ENCODE results near the gene RUBCNL. TPM values are rescaled to one million over a fixed set of nuclear protein-coding genes. Genes with fewer than 3 reads are reported as not detected.

Gene RUBCNL
- total and polyA plus RNA-seq, 4 donors: 1.3 to 12.8 (median 3.9) TPM

- intact Hi-C loops (cut with DNase I): no loop called here
- Histone ChIP-seq H3K27ac (ENCODE audit: low read depth in 1 of 2, low read length in 2 of 2) (no peak overlapping the region), H3K36me3 (ENCODE audit: control insufficient read depth in 1 of 2, insufficient read depth in 2 of 2, low read length in 1 of 2) (no peaks in the 10 kb centered on the region), H3K4me3 (ENCODE audit: low read length in 2 of 2) (no peak overlapping the region), H3K4me1 (ENCODE audit: control insufficient read depth in 1 of 2, insufficient read depth in 2 of 2, low read length in 2 of 2) (no peaks in the 10 kb centered on the region), H3K9me3 (ENCODE audit: control insufficient read depth, low read length) (no peaks in the 10 kb centered on the region), H3K27me3 (ENCODE audit: control insufficient read depth in 1 of 2, insufficient read depth in 2 of 2, low read length in 1 of 2) (no peaks in the 10 kb centered on the region)
- 45 to 48% methylated on average over 2 of the region's 2 CpGs for WGBS, 2 donors
- ATAC-seq (ENCODE audit: low FRiP score): no peak
- DNase-seq: no peak
Observed at GRCh38 chr13:46392967-46393366, 5.9 kb upstream of the RUBCNL start.

DNA sequence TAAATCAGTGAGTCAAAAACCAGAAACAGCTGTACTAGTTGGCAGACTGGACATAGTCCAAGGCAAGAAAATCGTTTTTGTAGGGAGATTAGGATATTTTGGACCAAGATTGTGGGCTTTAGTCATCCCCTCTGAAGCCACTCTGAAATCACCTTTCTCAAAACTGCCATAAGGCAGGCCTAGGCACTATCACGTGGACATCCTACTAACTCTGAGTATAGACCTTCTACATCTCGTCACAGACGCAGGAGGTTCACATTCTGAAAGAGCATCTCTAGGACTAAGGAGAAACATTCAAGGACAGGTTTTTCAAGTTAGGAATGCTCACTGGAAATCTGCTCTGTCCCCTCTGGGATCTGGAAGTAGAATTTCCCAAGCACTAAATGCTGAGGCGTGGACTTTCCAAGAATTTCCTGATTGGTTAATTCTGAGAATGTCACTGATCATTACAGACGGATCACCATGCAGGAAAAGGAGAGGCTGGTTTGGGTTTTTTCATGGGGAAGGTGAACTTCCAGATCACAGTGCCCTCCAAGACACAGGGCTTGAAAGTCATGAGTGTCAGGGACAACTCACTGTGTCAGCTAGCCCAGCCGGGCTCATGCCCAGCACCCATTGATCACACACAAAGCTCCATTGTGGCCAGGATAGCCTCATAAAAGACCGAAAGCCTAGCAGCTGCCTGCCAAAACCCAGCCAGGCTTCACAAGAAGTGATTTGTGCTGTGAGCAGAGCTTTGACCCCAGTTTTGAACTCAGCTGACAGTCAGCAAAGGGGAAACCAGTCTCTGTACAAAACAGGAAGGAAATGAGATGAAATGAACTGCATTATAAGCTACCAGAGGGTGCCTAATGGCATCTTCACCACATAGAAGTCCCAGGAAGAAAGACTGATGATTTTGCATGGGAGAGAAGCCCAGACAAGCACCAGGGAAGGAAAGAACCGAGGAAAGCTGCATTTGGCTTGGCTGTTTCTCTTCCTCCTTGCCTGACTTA, 2.7 kb upstream of the RUBCNL start:
- H3K36me3 ChIP-seq (ENCODE audit: control insufficient read depth in 1 of 2, insufficient read depth in 2 of 2, low read length in 1 of 2): no peaks in the 10 kb centered on the region
- H3K27ac ChIP-seq (ENCODE audit: low read depth in 1 of 2, low read length in 2 of 2): no peak overlapping the region
- intact Hi-C loops (cut with DNase I): no loop called here
- H3K4me1 ChIP-seq (ENCODE audit: control insufficient read depth in 1 of 2, insufficient read depth in 2 of 2, low read length in 2 of 2): no peaks in the 10 kb centered on the region
- no peaks in the 10 kb centered on the region for H3K27me3 ChIP-seq (ENCODE audit: control insufficient read depth in 1 of 2, insufficient read depth in 2 of 2, low read length in 1 of 2)
- no peaks in the 10 kb centered on the region for H3K9me3 ChIP-seq (ENCODE audit: control insufficient read depth, low read length)
- ATAC-seq (ENCODE audit: low FRiP score) (no peak), DNase-seq (no peak)
- no peak overlapping the region for H3K4me3 ChIP-seq (ENCODE audit: low read length in 2 of 2)
- 71% methylated on average over 9 of the region's 9 CpGs for WGBS, 2 donors

- H3K27ac ChIP-seq (ENCODE audit: low read depth in 1 of 2, low read length in 2 of 2): no peak overlapping the region
- ATAC-seq (ENCODE audit: low FRiP score) (no peak), DNase-seq (no peak)
- no peaks in the 10 kb centered on the region for H3K4me1 ChIP-seq (ENCODE audit: control insufficient read depth in 1 of 2, insufficient read depth in 2 of 2, low read length in 2 of 2)
- no peaks in the 10 kb centered on the region for H3K9me3 ChIP-seq (ENCODE audit: control insufficient read depth, low read length)
- 86 to 92% methylated on average over 3 of the region's 3 CpGs for WGBS, 2 donors
- no peaks in the 10 kb centered on the region for H3K27me3 ChIP-seq (ENCODE audit: control insufficient read depth in 1 of 2, insufficient read depth in 2 of 2, low read length in 1 of 2)
- H3K36me3 ChIP-seq (ENCODE audit: control insufficient read depth in 1 of 2, insufficient read depth in 2 of 2, low read length in 1 of 2): no peaks in the 10 kb centered on the region
- H3K4me3 ChIP-seq (ENCODE audit: low read length in 2 of 2): no peak overlapping the region
- intact Hi-C loops (cut with DNase I): no loop called here
Observed at GRCh38 chr13:46388846-46389245, 1.8 kb upstream of the RUBCNL start.

DNA sequence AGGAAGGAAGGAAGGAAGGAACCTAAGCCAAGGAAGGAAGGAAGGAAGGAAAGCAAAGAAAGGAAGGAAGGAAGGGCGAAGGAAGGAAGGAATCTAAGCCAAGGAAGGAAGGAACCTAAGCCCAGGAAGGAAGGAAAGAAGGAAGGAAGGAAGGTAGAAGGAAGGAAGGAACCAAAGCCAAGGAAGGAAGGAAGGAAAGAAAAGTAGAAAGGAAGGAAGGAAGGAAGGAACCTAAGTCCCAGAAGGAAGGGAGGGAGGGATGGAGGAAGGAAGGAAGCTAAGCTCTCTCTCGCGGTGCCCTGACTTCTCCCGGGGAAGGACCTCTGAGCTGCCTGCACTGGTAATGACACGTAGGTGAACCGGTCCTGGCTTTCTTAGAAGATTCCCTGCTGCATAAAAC, 1.3 kb upstream of the RUBCNL start:
- Histone ChIP-seq H3K27me3 (ENCODE audit: control insufficient read depth in 1 of 2, insufficient read depth in 2 of 2, low read length in 1 of 2) (no peaks in the 10 kb centered on the region), H3K4me1 (ENCODE audit: control insufficient read depth in 1 of 2, insufficient read depth in 2 of 2, low read length in 2 of 2) (no peaks in the 10 kb centered on the region), H3K4me3 (ENCODE audit: low read length in 2 of 2) (no peak overlapping the region), H3K36me3 (ENCODE audit: control insufficient read depth in 1 of 2, insufficient read depth in 2 of 2, low read length in 1 of 2) (no peaks in the 10 kb centered on the region), H3K27ac (ENCODE audit: low read depth in 1 of 2, low read length in 2 of 2) (no peak overlapping the region), H3K9me3 (ENCODE audit: control insufficient read depth, low read length) (no peaks in the 10 kb centered on the region)
- DNase-seq: no peak
- 86% methylated on average over 6 of the region's 6 CpGs for WGBS, 2 donors
- ATAC-seq (ENCODE audit: low FRiP score): no peak
- intact Hi-C loops (cut with DNase I): no loop called here

DNA sequence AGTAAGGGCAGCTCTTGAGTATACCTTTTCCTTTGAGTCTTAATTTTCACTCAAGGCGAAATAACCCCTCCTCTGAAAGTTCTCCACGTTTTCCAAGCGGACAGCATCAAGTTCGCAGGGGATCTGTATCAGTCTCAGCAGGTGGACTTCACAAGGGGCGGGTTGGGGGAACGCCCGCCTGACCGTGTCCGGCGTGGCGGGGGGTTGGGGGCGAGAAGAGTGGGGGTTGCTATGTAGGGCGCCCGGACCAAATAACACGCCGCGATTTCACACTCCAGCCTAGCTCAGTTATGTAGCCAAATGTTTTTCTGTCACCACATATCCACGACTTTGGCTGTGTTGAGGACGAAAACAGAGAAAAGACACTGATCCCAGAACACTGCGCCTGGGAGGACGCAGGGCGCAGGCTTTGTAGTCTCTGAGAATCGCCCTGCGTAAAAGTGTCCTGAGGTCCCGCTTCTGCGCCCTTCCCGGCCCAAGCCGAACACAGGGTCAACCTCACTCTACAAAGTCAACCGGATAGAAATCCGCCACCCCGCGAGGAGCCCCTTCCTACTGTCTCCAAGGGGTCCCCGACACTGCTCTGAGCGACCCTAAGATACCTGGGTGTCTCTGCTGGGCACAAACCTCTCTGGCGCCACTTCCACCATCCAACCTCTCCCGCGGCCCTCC, 524 bp downstream of the RUBCNL start:
- ATAC-seq (ENCODE audit: low FRiP score) (peak; percentile 30), DNase-seq (no peak)
- Histone ChIP-seq H3K36me3 (ENCODE audit: control insufficient read depth in 1 of 2, insufficient read depth in 2 of 2, low read length in 1 of 2) (no peaks in the 10 kb centered on the region), H3K4me3 (ENCODE audit: low read length in 2 of 2) (peak overlapping the region in 1 of 2 donors; percentile 15), H3K27me3 (ENCODE audit: control insufficient read depth in 1 of 2, insufficient read depth in 2 of 2, low read length in 1 of 2) (no peaks in the 10 kb centered on the region), H3K27ac (ENCODE audit: low read depth in 1 of 2, low read length in 2 of 2) (no peak overlapping the region), H3K9me3 (ENCODE audit: control insufficient read depth, low read length) (no peaks in the 10 kb centered on the region), H3K4me1 (ENCODE audit: control insufficient read depth in 1 of 2, insufficient read depth in 2 of 2, low read length in 2 of 2) (no peaks in the 10 kb centered on the region)
- intact Hi-C loops (cut with DNase I): no loop called here
- 3 to 5% methylated on average over 37 of the region's 37 CpGs for WGBS, 2 donors

DNA sequence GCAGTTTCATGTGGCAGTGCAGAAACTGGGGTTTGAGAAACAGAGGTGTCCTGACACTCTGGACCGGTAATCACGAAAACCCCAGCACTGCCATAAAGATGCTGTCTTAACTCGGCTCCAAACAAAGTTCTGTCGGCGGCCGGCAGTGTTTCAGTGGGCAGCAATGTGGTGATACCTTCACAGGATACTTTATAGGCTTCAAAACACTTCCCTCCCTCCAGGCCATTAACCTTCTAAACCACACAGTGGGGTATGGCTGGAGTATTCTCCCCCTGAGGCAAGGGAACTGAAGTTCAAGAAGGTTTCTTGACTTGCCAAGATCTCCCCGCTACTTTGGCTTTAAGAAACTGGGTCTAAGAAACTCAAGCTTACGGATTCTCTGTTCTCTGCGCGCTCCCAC, 1.1 kb downstream of the RUBCNL start:
- intact Hi-C loops (cut with DNase I): no loop called here
- Histone ChIP-seq H3K9me3 (ENCODE audit: control insufficient read depth, low read length) (no peaks in the 10 kb centered on the region), H3K27me3 (ENCODE audit: control insufficient read depth in 1 of 2, insufficient read depth in 2 of 2, low read length in 1 of 2) (no peaks in the 10 kb centered on the region), H3K36me3 (ENCODE audit: control insufficient read depth in 1 of 2, insufficient read depth in 2 of 2, low read length in 1 of 2) (no peaks in the 10 kb centered on the region), H3K27ac (ENCODE audit: low read depth in 1 of 2, low read length in 2 of 2) (no peak overlapping the region), H3K4me3 (ENCODE audit: low read length in 2 of 2) (no peak overlapping the region), H3K4me1 (ENCODE audit: control insufficient read depth in 1 of 2, insufficient read depth in 2 of 2, low read length in 2 of 2) (no peaks in the 10 kb centered on the region)
- ATAC-seq (ENCODE audit: low FRiP score) (no peak), DNase-seq (no peak)
- 44 to 51% methylated on average over 10 of the region's 10 CpGs for WGBS, 2 donors

GRCh38 chr13:46383383-46383782, 3.7 kb downstream of the RUBCNL start:
- no peaks in the 10 kb centered on the region for H3K4me1 ChIP-seq (ENCODE audit: control insufficient read depth in 1 of 2, insufficient read depth in 2 of 2, low read length in 2 of 2)
- no peaks in the 10 kb centered on the region for H3K27me3 ChIP-seq (ENCODE audit: control insufficient read depth in 1 of 2, insufficient read depth in 2 of 2, low read length in 1 of 2)
- no peaks in the 10 kb centered on the region for H3K9me3 ChIP-seq (ENCODE audit: control insufficient read depth, low read length)
- H3K36me3 ChIP-seq (ENCODE audit: control insufficient read depth in 1 of 2, insufficient read depth in 2 of 2, low read length in 1 of 2): no peaks in the 10 kb centered on the region
- DNase-seq (no peak), ATAC-seq (ENCODE audit: low FRiP score) (no peak)
- no peak overlapping the region for H3K27ac ChIP-seq (ENCODE audit: low read depth in 1 of 2, low read length in 2 of 2)
- H3K4me3 ChIP-seq (ENCODE audit: low read length in 2 of 2): no peak overlapping the region
- intact Hi-C loops (cut with DNase I): no loop called here

DNA sequence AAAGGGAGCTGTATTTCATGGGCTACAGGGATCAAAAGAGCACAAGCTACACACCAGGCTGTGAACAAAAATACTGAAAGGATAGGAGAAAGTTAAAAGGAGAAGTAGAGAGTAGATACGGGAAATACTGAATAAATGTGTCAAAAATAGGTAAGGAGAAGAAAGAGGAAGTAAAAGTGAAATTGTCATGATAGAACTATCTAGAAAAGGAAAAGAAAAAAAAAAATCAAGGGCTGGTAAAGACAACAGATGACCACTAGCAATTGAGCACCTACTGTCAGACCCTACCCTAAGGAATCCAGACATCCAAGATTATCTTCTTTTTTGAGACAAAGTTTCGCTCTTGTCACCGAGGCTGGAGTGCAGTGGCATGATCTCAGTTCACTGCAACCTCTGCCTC, 4.8 kb downstream of the RUBCNL start:
- no peaks in the 10 kb centered on the region for H3K36me3 ChIP-seq (ENCODE audit: control insufficient read depth in 1 of 2, insufficient read depth in 2 of 2, low read length in 1 of 2)
- intact Hi-C loops (cut with DNase I): no loop called here
- ATAC-seq (ENCODE audit: low FRiP score) (no peak), DNase-seq (no peak)
- no peaks in the 10 kb centered on the region for H3K27me3 ChIP-seq (ENCODE audit: control insufficient read depth in 1 of 2, insufficient read depth in 2 of 2, low read length in 1 of 2)
- H3K4me3 ChIP-seq (ENCODE audit: low read length in 2 of 2): no peak overlapping the region
- no peak overlapping the region for H3K27ac ChIP-seq (ENCODE audit: low read depth in 1 of 2, low read length in 2 of 2)
- no peaks in the 10 kb centered on the region for H3K9me3 ChIP-seq (ENCODE audit: control insufficient read depth, low read length)
- no peaks in the 10 kb centered on the region for H3K4me1 ChIP-seq (ENCODE audit: control insufficient read depth in 1 of 2, insufficient read depth in 2 of 2, low read length in 2 of 2)
- 83 to 90% methylated on average over 3 of the region's 3 CpGs for WGBS, 2 donors

GRCh38 chr13:46380242-46380641, 6.8 kb downstream of the RUBCNL start:
- Histone ChIP-seq H3K36me3 (ENCODE audit: control insufficient read depth in 1 of 2, insufficient read depth in 2 of 2, low read length in 1 of 2) (no peaks in the 10 kb centered on the region), H3K27ac (ENCODE audit: low read depth in 1 of 2, low read length in 2 of 2) (no peak overlapping the region), H3K27me3 (ENCODE audit: control insufficient read depth in 1 of 2, insufficient read depth in 2 of 2, low read length in 1 of 2) (no peaks in the 10 kb centered on the region), H3K4me3 (ENCODE audit: low read length in 2 of 2) (no peak overlapping the region), H3K9me3 (ENCODE audit: control insufficient read depth, low read length) (no peaks in the 10 kb centered on the region), H3K4me1 (ENCODE audit: control insufficient read depth in 1 of 2, insufficient read depth in 2 of 2, low read length in 2 of 2) (no peaks in the 10 kb centered on the region)
- intact Hi-C loops (cut with DNase I): no loop called here
- whole genome bisulfite sequencing, 2 donors: 87 to 90% methylated on average over 4 of the region's 4 CpGs
- no peak for DNase-seq
- no peak for ATAC-seq (ENCODE audit: low FRiP score)

Measured in aorta (tissue), 5 donors.